ENCODE results near the gene BARHL1. TPM values are rescaled to one million over a fixed set of nuclear protein-coding genes. Genes with fewer than 3 reads are reported as not detected.

Gene BARHL1
- polyA plus RNA-seq, 1 donor, result 0.01 TPM

DNA sequence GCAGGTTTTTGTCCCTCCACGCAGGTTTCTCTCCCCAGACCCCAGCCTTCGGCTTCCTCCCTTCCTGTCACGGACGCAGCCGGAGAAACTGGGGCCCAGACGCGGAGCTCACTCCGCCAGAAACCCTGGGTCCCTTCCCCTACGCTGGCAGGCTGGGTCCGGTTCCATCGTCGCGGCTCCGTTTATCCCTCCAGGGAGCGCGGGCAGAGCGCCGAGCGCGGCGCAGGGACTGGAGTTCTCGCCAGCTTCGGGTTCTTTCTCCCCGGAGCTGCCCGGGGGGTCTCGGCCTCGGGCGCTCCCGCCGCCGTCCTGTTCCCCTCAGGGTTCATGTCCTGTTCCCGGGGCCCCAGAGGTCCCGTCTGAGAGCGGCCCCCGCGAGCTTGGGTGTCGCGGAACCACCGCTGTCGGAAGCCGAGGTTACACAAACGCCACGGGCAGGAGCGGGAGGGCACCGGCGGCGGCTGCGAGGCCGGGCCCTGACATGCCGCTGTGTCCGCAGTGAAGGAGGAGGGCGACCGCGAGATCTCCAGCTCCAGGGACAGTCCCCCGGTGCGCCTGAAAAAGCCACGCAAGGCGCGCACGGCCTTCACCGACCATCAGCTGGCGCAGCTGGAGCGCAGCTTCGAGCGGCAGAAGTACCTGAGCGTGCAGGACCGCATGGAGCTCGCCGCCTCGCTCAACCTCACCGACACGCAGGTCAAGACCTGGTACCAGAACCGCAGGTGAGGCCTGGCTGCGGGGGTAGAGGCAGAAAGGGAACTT lies 4.6 kb downstream of the BARHL1 start:
- Histone ChIP-seq H3K27me3 (ENCODE audit: control insufficient read depth, insufficient read depth, low read length) (peaks cover 98% of the 10 kb centered on the region), H3K4me3 (ENCODE audit: low read length) (no peak overlapping the region), H3K36me3 (ENCODE audit: control insufficient read depth, insufficient read depth, low read length) (no peaks in the 10 kb centered on the region), H3K27ac (ENCODE audit: low read length) (no peak overlapping the region), H3K4me1 (ENCODE audit: control insufficient read depth, insufficient read depth, low read length) (no peaks in the 10 kb centered on the region), H3K9me3 (ENCODE audit: control insufficient read depth, low read depth, low read length) (peaks cover 15% of the 10 kb centered on the region)
- DNase-seq, result no peak
- WGBS (ENCODE audit: insufficient coverage, low lambda C conversion rate), result no CpG with 5 or more reads among the region's 74 CpGs

DNA sequence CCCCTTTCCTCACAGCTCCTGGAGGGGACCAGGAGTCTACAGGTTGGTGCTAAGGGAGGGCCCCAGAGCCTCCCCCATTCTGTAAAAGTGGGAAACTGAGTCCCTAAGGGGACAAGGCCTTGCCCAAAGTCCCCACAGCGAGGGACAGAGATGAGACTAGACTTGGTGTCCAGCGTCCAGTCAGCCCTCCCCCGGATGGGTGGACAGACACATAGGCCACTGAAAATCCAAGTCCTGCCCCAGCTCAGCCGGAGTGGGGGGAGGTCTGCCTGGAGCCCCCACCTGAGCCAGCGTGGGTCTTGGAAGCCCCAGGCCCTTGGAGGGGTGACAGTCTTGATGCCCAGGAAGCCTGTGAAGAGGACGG lies 5.2 kb downstream of the BARHL1 start:
- no CpG with 5 or more reads among the region's 6 CpGs for WGBS (ENCODE audit: insufficient coverage, low lambda C conversion rate)
- Histone ChIP-seq H3K27me3 (ENCODE audit: control insufficient read depth, insufficient read depth, low read length) (peaks cover 98% of the 10 kb centered on the region), H3K9me3 (ENCODE audit: control insufficient read depth, low read depth, low read length) (peaks cover 11% of the 10 kb centered on the region), H3K4me1 (ENCODE audit: control insufficient read depth, insufficient read depth, low read length) (no peaks in the 10 kb centered on the region), H3K4me3 (ENCODE audit: low read length) (no peak overlapping the region), H3K27ac (ENCODE audit: low read length) (no peak overlapping the region), H3K36me3 (ENCODE audit: control insufficient read depth, insufficient read depth, low read length) (no peaks in the 10 kb centered on the region)
- no peak for DNase-seq

GRCh38 chr9:132588098-132588497 lies 5.7 kb downstream of the BARHL1 start:
- H3K9me3 ChIP-seq (ENCODE audit: control insufficient read depth, low read depth, low read length), result peaks cover 6% of the 10 kb centered on the region
- WGBS (ENCODE audit: insufficient coverage, low lambda C conversion rate), result no CpG with 5 or more reads among the region's 12 CpGs
- peaks cover 93% of the 10 kb centered on the region for H3K27me3 ChIP-seq (ENCODE audit: control insufficient read depth, insufficient read depth, low read length)
- DNase-seq, result no peak
- no peaks in the 10 kb centered on the region for H3K4me1 ChIP-seq (ENCODE audit: control insufficient read depth, insufficient read depth, low read length)
- H3K4me3 ChIP-seq (ENCODE audit: low read length), result no peak overlapping the region
- no peaks in the 10 kb centered on the region for H3K36me3 ChIP-seq (ENCODE audit: control insufficient read depth, insufficient read depth, low read length)
- H3K27ac ChIP-seq (ENCODE audit: low read length), result no peak overlapping the region

GRCh38 chr9:132588501-132589147 lies 6.2 kb downstream of the BARHL1 start:
- WGBS (ENCODE audit: insufficient coverage, low lambda C conversion rate), result no CpG with 5 or more reads among the region's 28 CpGs

DNA sequence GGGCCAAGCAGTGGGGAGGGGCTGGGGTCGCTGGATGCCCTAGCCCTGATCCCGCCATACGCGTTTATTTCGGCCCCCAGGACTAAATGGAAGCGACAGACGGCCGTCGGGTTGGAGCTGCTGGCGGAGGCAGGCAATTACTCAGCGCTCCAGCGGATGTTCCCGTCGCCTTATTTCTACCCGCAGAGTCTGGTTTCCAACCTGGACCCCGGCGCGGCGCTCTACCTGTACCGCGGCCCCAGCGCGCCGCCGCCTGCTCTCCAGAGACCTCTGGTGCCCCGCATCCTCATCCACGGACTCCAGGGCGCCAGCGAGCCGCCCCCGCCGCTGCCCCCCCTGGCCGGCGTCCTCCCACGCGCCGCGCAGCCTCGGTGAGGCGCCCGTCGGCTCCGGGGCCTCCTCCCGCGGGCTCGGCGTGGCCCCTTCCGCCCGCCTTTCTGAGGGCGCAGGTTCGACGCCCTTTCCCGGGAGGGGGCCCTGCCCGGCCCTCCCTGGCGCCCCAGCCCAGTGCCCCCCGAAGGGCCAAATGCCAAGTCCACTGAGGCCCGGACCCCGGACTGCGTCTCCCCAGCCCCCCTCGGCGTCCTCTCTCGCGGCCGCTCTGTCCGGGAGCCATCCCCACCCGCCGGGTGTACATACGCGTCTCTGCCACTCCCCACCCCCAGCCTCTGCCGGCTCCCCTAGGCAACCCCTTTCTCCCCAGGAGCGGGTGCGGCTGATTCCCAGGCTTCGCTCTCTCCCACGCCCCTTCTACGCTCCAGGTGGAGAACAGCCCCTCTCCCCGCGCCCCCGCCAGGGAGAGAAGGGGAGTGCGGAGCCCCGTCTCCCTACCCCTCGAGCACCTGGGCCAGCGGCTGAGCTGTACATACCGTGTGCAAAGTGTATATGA lies 7.0 kb downstream of the BARHL1 start:
- no peak overlapping the region for H3K4me3 ChIP-seq (ENCODE audit: low read length)
- peaks cover 80% of the 10 kb centered on the region for H3K27me3 ChIP-seq (ENCODE audit: control insufficient read depth, insufficient read depth, low read length)
- H3K9me3 ChIP-seq (ENCODE audit: control insufficient read depth, low read depth, low read length), result peaks cover 6% of the 10 kb centered on the region
- no peak for DNase-seq
- no peaks in the 10 kb centered on the region for H3K4me1 ChIP-seq (ENCODE audit: control insufficient read depth, insufficient read depth, low read length)
- peaks cover 4% of the 10 kb centered on the region for H3K36me3 ChIP-seq (ENCODE audit: control insufficient read depth, insufficient read depth, low read length)
- no CpG with 5 or more reads among the region's 83 CpGs for WGBS (ENCODE audit: insufficient coverage, low lambda C conversion rate)
- H3K27ac ChIP-seq (ENCODE audit: low read length), result no peak overlapping the region

More at GRCh38 chr9:132588501-132589147, 6.2 kb downstream of the BARHL1 start:
- no peak overlapping the region for H3K4me3 ChIP-seq (ENCODE audit: low read length)
- H3K4me1 ChIP-seq (ENCODE audit: control insufficient read depth, insufficient read depth, low read length), result no peaks in the 10 kb centered on the region
- H3K9me3 ChIP-seq (ENCODE audit: control insufficient read depth, low read depth, low read length), result peaks cover 6% of the 10 kb centered on the region
- H3K36me3 ChIP-seq (ENCODE audit: control insufficient read depth, insufficient read depth, low read length), result no peaks in the 10 kb centered on the region
- H3K27ac ChIP-seq (ENCODE audit: low read length), result no peak overlapping the region
- no peak for DNase-seq
- H3K27me3 ChIP-seq (ENCODE audit: control insufficient read depth, insufficient read depth, low read length), result peaks cover 88% of the 10 kb centered on the region

DNA sequence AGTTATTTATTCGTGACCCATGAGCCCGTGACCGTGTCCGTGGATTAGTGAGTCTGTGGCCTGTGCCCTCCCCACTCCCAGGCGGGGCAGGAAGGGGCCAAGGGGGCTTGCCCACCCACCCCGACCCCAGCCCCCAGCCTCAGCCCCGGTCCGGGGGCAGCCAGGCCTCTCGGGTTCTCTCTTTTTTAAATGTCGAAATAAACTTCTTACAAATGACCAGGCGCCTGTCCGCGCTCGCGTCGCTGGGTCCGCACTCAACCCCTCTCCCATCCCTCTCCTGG lies 7.6 kb downstream of the BARHL1 start:
- no peak for DNase-seq
- H3K27me3 ChIP-seq (ENCODE audit: control insufficient read depth, insufficient read depth, low read length), result peaks cover 74% of the 10 kb centered on the region
- peaks cover 6% of the 10 kb centered on the region for H3K9me3 ChIP-seq (ENCODE audit: control insufficient read depth, low read depth, low read length)
- H3K27ac ChIP-seq (ENCODE audit: low read length), result no peak overlapping the region
- H3K36me3 ChIP-seq (ENCODE audit: control insufficient read depth, insufficient read depth, low read length), result peaks cover 10% of the 10 kb centered on the region
- no peaks in the 10 kb centered on the region for H3K4me1 ChIP-seq (ENCODE audit: control insufficient read depth, insufficient read depth, low read length)
- no CpG with 5 or more reads among the region's 17 CpGs for WGBS (ENCODE audit: insufficient coverage, low lambda C conversion rate)
- H3K4me3 ChIP-seq (ENCODE audit: low read length), result no peak overlapping the region

- H3K4me1 ChIP-seq (ENCODE audit: control insufficient read depth, insufficient read depth, low read length), result no peaks in the 10 kb centered on the region
- WGBS (ENCODE audit: insufficient coverage, low lambda C conversion rate), result no CpG with 5 or more reads among the region's 73 CpGs
- H3K27ac ChIP-seq (ENCODE audit: low read length), result no peak overlapping the region
- DNase-seq, result no peak
- H3K36me3 ChIP-seq (ENCODE audit: control insufficient read depth, insufficient read depth, low read length), result peaks cover 10% of the 10 kb centered on the region
- H3K27me3 ChIP-seq (ENCODE audit: control insufficient read depth, insufficient read depth, low read length), result peaks cover 69% of the 10 kb centered on the region
- H3K9me3 ChIP-seq (ENCODE audit: control insufficient read depth, low read depth, low read length), result peaks cover 6% of the 10 kb centered on the region
- no peak overlapping the region for H3K4me3 ChIP-seq (ENCODE audit: low read length)
Observed at GRCh38 chr9:132590318-132591182, 8.1 kb downstream of the BARHL1 start.

DNA sequence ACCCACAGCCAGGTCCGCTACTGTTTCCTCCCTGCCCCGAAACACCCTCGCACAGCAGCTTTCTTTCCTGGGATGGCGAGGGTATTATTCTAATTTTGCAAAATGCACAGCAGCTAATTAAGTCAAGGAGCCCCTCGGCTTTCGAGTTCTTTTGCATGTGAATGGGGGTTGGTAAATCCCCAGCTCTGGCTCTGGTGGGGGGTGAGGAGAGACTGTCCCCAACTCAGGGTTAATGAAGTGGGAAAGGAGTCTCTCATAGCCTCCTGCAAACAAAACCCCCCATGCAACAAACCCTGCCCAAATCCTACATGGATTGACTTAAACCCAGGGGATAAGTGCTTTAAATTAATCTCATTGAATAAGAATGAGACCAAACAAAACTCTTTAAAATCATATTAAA lies 8.8 kb downstream of the BARHL1 start:
- no peak for DNase-seq
- Histone ChIP-seq H3K4me3 (ENCODE audit: low read length) (no peak overlapping the region), H3K27ac (ENCODE audit: low read length) (no peak overlapping the region), H3K9me3 (ENCODE audit: control insufficient read depth, low read depth, low read length) (peaks cover 6% of the 10 kb centered on the region), H3K27me3 (ENCODE audit: control insufficient read depth, insufficient read depth, low read length) (peaks cover 62% of the 10 kb centered on the region), H3K36me3 (ENCODE audit: control insufficient read depth, insufficient read depth, low read length) (peaks cover 10% of the 10 kb centered on the region), H3K4me1 (ENCODE audit: control insufficient read depth, insufficient read depth, low read length) (no peaks in the 10 kb centered on the region)
- 20% methylated on average over 1 of the region's 6 CpGs for WGBS (ENCODE audit: insufficient coverage, low lambda C conversion rate)

GRCh38 chr9:132591751-132592314 lies 9.4 kb downstream of the BARHL1 start:
- Histone ChIP-seq H3K27me3 (ENCODE audit: control insufficient read depth, insufficient read depth, low read length) (peaks cover 56% of the 10 kb centered on the region), H3K27ac (ENCODE audit: low read length) (no peak overlapping the region), H3K4me3 (ENCODE audit: low read length) (no peak overlapping the region), H3K36me3 (ENCODE audit: control insufficient read depth, insufficient read depth, low read length) (peaks cover 14% of the 10 kb centered on the region), H3K4me1 (ENCODE audit: control insufficient read depth, insufficient read depth, low read length) (no peaks in the 10 kb centered on the region), H3K9me3 (ENCODE audit: control insufficient read depth, low read depth, low read length) (peaks cover 5% of the 10 kb centered on the region)
- no CpG with 5 or more reads among the region's 9 CpGs for WGBS (ENCODE audit: insufficient coverage, low lambda C conversion rate)
- no peak for DNase-seq

Measured in large intestine (tissue), 3 donors.